GM23338 (cell line): ENCODE data around the gene FUT6.
A peak's percentile ranks its signal among the peaks of the same experiment; 100 is the strongest.

ENCODE experiments used
- CREB1 ChIP-seq: fragments of 250-450 bp; sonication (Bioruptor Pico); IDR thresholded peaks from 2 replicates; pipeline ENCODE4 v1.5.0; 2020; ENCODE audit warnings: low read depth, mild to moderate bottlenecking, moderate library complexity
- EZH2 ChIP-seq: fragments of 200-600 bp; sonication (generic); IDR thresholded peaks from one replicate; pipeline ENCODE4 v1.8.0; 2017; ENCODE audit warnings: antibody characterized with exemption, mild to moderate bottlenecking, low read depth; ENCODE audit not compliant: unreplicated experiment
- EZH2phosphoT487 ChIP-seq: fragments of 200-600 bp; sonication (generic); IDR thresholded peaks from one replicate; pipeline ENCODE4 v1.8.1; 2018; ENCODE audit warnings: antibody characterized with exemption; ENCODE audit not compliant: unreplicated experiment
- JUNB ChIP-seq: IDR thresholded peaks from one replicate; pipeline ENCODE4 v1.6.1; 2016; ENCODE audit warnings: antibody characterized with exemption; ENCODE audit not compliant: unreplicated experiment
- NANOG ChIP-seq: IDR thresholded peaks from 2 replicates; pipeline ENCODE4 v1.6.1; 2016; ENCODE audit warnings: antibody characterized with exemption, borderline replicate concordance
- POLR2AphosphoS5 ChIP-seq: IDR thresholded peaks from 2 replicates; pipeline ENCODE4 v1.6.1; 2016; ENCODE audit warnings: antibody characterized with exemption, low read depth
- STAT1 ChIP-seq: IDR thresholded peaks from one replicate; pipeline ENCODE4 v1.6.1; 2016; ENCODE audit warnings: antibody characterized with exemption; ENCODE audit not compliant: unreplicated experiment
- ZNF114 ChIP-seq: fragments of 250-450 bp; sonication (Bioruptor Pico); IDR thresholded peaks from 2 replicates; pipeline ENCODE4 v1.5.0; 2020; ENCODE audit warnings: mild to moderate bottlenecking, moderate library complexity
- TF ChIP-seq, protein P1 (sequence below), 2 experiments: fragments of 200-600 bp in 1 of 2; sonication (generic) in 1 of 2; conservative IDR thresholded peaks; 2 replicates each; pipeline versions ENCODE4 v1.5.1 to v1.6.1; 2016 to 2017; ENCODE audit warnings: antibody characterized with exemption in 2 of 2, low read depth in 2 of 2, mild to moderate bottlenecking in 2 of 2, moderate library complexity in 1 of 2
- TF ChIP-seq, protein P2 (sequence below): IDR thresholded peaks from one replicate; pipeline ENCODE4 v1.6.1; 2018; ENCODE audit warnings: antibody characterized with exemption; ENCODE audit not compliant: unreplicated experiment
- TF ChIP-seq, protein P3 (sequence below): IDR thresholded peaks from 2 replicates; pipeline ENCODE4 v1.6.1; 2016; ENCODE audit warnings: antibody characterized with exemption
- TF ChIP-seq, protein P4 (sequence below): fragments of 250-450 bp; sonication (Bioruptor Pico); IDR thresholded peaks from 2 replicates; pipeline ENCODE4 v1.5.0; 2020; ENCODE audit warnings: mild to moderate bottlenecking, moderate library complexity

GRCh38 chr19:5823579-5824281 is 15.8 kb downstream of the FUT6 start:
- TF ChIP-seq, protein P1, sequence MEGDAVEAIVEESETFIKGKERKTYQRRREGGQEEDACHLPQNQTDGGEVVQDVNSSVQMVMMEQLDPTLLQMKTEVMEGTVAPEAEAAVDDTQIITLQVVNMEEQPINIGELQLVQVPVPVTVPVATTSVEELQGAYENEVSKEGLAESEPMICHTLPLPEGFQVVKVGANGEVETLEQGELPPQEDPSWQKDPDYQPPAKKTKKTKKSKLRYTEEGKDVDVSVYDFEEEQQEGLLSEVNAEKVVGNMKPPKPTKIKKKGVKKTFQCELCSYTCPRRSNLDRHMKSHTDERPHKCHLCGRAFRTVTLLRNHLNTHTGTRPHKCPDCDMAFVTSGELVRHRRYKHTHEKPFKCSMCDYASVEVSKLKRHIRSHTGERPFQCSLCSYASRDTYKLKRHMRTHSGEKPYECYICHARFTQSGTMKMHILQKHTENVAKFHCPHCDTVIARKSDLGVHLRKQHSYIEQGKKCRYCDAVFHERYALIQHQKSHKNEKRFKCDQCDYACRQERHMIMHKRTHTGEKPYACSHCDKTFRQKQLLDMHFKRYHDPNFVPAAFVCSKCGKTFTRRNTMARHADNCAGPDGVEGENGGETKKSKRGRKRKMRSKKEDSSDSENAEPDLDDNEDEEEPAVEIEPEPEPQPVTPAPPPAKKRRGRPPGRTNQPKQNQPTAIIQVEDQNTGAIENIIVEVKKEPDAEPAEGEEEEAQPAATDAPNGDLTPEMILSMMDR (conservative IDR thresholded peaks at IDR 0.05; ENCODE audit: low read depth in 2 of 2), result peak; percentile 34 to 69; a peak in 2 of 4 replicates
- TF ChIP-seq JUNB, result no peak
- no peak for TF ChIP-seq EZH2phosphoT487
- no peak for TF ChIP-seq EZH2
- TF ChIP-seq POLR2AphosphoS5, result no peak
- TF ChIP-seq, protein P2, sequence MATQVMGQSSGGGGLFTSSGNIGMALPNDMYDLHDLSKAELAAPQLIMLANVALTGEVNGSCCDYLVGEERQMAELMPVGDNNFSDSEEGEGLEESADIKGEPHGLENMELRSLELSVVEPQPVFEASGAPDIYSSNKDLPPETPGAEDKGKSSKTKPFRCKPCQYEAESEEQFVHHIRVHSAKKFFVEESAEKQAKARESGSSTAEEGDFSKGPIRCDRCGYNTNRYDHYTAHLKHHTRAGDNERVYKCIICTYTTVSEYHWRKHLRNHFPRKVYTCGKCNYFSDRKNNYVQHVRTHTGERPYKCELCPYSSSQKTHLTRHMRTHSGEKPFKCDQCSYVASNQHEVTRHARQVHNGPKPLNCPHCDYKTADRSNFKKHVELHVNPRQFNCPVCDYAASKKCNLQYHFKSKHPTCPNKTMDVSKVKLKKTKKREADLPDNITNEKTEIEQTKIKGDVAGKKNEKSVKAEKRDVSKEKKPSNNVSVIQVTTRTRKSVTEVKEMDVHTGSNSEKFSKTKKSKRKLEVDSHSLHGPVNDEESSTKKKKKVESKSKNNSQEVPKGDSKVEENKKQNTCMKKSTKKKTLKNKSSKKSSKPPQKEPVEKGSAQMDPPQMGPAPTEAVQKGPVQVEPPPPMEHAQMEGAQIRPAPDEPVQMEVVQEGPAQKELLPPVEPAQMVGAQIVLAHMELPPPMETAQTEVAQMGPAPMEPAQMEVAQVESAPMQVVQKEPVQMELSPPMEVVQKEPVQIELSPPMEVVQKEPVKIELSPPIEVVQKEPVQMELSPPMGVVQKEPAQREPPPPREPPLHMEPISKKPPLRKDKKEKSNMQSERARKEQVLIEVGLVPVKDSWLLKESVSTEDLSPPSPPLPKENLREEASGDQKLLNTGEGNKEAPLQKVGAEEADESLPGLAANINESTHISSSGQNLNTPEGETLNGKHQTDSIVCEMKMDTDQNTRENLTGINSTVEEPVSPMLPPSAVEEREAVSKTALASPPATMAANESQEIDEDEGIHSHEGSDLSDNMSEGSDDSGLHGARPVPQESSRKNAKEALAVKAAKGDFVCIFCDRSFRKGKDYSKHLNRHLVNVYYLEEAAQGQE, result no peak
- TF ChIP-seq, protein P3, sequence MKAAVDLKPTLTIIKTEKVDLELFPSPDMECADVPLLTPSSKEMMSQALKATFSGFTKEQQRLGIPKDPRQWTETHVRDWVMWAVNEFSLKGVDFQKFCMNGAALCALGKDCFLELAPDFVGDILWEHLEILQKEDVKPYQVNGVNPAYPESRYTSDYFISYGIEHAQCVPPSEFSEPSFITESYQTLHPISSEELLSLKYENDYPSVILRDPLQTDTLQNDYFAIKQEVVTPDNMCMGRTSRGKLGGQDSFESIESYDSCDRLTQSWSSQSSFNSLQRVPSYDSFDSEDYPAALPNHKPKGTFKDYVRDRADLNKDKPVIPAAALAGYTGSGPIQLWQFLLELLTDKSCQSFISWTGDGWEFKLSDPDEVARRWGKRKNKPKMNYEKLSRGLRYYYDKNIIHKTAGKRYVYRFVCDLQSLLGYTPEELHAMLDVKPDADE, result no peak
- no peak for TF ChIP-seq CREB1 (CRISPR knock-in tag)
- TF ChIP-seq STAT1, result no peak
- TF ChIP-seq, protein P4, sequence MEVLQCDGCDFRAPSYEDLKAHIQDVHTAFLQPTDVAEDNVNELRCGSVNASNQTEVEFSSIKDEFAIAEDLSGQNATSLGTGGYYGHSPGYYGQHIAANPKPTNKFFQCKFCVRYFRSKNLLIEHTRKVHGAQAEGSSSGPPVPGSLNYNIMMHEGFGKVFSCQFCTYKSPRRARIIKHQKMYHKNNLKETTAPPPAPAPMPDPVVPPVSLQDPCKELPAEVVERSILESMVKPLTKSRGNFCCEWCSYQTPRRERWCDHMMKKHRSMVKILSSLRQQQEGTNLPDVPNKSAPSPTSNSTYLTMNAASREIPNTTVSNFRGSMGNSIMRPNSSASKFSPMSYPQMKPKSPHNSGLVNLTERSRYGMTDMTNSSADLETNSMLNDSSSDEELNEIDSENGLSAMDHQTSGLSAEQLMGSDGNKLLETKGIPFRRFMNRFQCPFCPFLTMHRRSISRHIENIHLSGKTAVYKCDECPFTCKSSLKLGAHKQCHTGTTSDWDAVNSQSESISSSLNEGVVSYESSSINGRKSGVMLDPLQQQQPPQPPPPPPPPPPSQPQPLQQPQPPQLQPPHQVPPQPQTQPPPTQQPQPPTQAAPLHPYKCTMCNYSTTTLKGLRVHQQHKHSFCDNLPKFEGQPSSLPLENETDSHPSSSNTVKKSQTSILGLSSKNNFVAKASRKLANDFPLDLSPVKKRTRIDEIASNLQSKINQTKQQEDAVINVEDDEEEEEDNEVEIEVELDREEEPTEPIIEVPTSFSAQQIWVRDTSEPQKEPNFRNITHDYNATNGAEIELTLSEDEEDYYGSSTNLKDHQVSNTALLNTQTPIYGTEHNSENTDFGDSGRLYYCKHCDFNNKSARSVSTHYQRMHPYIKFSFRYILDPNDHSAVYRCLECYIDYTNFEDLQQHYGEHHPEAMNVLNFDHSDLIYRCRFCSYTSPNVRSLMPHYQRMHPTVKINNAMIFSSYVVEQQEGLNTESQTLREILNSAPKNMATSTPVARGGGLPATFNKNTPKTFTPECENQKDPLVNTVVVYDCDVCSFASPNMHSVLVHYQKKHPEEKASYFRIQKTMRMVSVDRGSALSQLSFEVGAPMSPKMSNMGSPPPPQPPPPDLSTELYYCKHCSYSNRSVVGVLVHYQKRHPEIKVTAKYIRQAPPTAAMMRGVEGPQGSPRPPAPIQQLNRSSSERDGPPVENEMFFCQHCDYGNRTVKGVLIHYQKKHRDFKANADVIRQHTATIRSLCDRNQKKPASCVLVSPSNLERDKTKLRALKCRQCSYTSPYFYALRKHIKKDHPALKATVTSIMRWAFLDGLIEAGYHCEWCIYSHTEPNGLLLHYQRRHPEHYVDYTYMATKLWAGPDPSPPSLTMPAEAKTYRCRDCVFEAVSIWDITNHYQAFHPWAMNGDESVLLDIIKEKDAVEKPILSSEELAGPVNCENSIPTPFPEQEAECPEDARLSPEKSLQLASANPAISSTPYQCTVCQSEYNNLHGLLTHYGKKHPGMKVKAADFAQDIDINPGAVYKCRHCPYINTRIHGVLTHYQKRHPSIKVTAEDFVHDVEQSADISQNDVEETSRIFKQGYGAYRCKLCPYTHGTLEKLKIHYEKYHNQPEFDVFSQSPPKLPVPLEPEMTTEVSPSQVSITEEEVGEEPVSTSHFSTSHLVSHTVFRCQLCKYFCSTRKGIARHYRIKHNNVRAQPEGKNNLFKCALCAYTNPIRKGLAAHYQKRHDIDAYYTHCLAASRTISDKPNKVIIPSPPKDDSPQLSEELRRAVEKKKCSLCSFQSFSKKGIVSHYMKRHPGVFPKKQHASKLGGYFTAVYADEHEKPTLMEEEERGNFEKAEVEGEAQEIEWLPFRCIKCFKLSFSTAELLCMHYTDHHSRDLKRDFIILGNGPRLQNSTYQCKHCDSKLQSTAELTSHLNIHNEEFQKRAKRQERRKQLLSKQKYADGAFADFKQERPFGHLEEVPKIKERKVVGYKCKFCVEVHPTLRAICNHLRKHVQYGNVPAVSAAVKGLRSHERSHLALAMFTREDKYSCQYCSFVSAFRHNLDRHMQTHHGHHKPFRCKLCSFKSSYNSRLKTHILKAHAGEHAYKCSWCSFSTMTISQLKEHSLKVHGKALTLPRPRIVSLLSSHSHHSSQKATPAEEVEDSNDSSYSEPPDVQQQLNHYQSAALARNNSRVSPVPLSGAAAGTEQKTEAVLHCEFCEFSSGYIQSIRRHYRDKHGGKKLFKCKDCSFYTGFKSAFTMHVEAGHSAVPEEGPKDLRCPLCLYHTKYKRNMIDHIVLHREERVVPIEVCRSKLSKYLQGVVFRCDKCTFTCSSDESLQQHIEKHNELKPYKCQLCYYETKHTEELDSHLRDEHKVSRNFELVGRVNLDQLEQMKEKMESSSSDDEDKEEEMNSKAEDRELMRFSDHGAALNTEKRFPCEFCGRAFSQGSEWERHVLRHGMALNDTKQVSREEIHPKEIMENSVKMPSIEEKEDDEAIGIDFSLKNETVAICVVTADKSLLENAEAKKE (CRISPR knock-in tag), result no peak
- no peak for TF ChIP-seq ZNF114 (CRISPR knock-in tag)
- TF ChIP-seq NANOG, result no peak
